ENCODE data around the gene SLC6A13. TPM values are rescaled to one million over a fixed set of nuclear protein-coding genes. Genes with fewer than 3 reads are reported as not detected.

SLC6A13 gene
- total and polyA plus RNA-seq, 2 of the 8 experiments (the other 6 are each of a cell fraction or from before 2014, with no cell fraction given), result 0.03 TPM; not detected in 1

DNA sequence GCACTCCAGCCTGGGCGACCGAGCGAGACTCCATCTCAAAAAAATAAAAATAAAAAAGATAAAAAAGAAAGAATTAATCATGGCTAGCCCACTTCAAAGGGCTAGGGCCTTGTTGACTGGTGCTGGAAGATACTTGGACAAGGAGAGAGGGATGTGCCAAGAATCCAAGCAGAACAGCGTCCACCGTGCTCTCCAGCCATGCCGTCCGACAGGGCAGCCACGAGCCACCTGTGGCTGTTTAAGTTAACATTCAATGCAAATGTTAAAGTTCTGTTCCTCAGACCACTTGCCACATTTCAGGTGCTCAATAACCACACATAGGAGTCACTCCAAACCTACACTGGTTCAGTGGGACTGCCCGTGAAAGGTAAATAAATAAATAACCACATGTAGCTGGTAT, 21.4 kb downstream of the SLC6A13 start:
- Histone ChIP-seq H3K4ac (replicated peaks; ENCODE audit: insufficient read length, low read depth, low read length) (no peak overlapping the region), H2AK5ac (ENCODE audit: low read depth, low read length) (no peak overlapping the region), H3K56ac (replicated peaks; ENCODE audit: insufficient read length, low read depth, low read length) (no peak overlapping the region), H4K20me1 (replicated peaks in 1 of 2; ENCODE audit: control insufficient read depth in 1 of 2, insufficient read depth in 2 of 2, low read length in 2 of 2) (no peaks in the 10 kb centered on the region), H3K4me2 (ENCODE audit: insufficient read depth in 1 of 2, low read depth in 2 of 2, low read length in 2 of 2) (no peak overlapping the region), H3K4me1 (replicated peaks in 1 of 4; ENCODE audit: control insufficient read depth in 3 of 4, insufficient read depth in 4 of 4, low read length in 3 of 4) (no peaks in the 10 kb centered on the region), H3K27me3 (replicated peaks in 1 of 4; ENCODE audit: control insufficient read depth in 3 of 4, extremely low read depth in 1 of 4, insufficient read depth in 3 of 4, low read length in 3 of 4) (no peaks in the 10 kb centered on the region), H2BK15ac (ENCODE audit: low read length) (no peak overlapping the region), H3K36me3 (ENCODE audit: control insufficient read depth in 2 of 4, insufficient read depth in 4 of 4, low read length in 3 of 4) (no peaks in the 10 kb centered on the region), H3K79me1 (ENCODE audit: low read depth, low read length) (no peaks in the 10 kb centered on the region), H2BK20ac (ENCODE audit: low read length) (no peak overlapping the region), H2BK120ac (replicated peaks; ENCODE audit: low read depth, low read length) (no peak overlapping the region), H4K91ac (replicated peaks; ENCODE audit: insufficient read length, low read length) (no peak overlapping the region), H3K27ac (ENCODE audit: low read depth, low read length) (no peak overlapping the region), H4K5ac (ENCODE audit: insufficient read length, low read depth, low read length) (no peak overlapping the region), H3K79me2 (ENCODE audit: control insufficient read depth in 1 of 2, insufficient read depth in 2 of 2, low read length in 2 of 2) (no peaks in the 10 kb centered on the region), H3K23ac (ENCODE audit: insufficient read length) (no peak overlapping the region), H3K14ac (ENCODE audit: insufficient read length) (no peak overlapping the region), H4K8ac (ENCODE audit: extremely low read depth, insufficient read depth, low read length) (no peak overlapping the region), H3K9me3 (ENCODE audit: insufficient read depth in 2 of 2, low read depth in 1 of 2, low read length in 1 of 2) (peaks cover 5 to 9% of the 10 kb centered on the region in 2 experiments; a peak in 2 of 4 replicates), H3K18ac (ENCODE audit: extremely low read depth, low read length) (no peak overlapping the region), H3K9ac (replicated peaks in 1 of 4; ENCODE audit: extremely low read depth in 1 of 4, low read depth in 3 of 4, low read length in 3 of 4) (no peak overlapping the region), H2AFZ (ENCODE audit: low read length) (no peak overlapping the region), H3K23me2 (ENCODE audit: low read depth, low read length) (no peaks in the 10 kb centered on the region), H2BK5ac (ENCODE audit: low read depth, low read length) (no peak overlapping the region), H3K4me3 (ENCODE audit: extremely low read depth in 1 of 4, insufficient read depth in 2 of 4, low read depth in 3 of 4, low read length in 4 of 4) (no peak overlapping the region), H2BK12ac (ENCODE audit: low read depth, low read length) (no peak overlapping the region)
- no peak for DNase-seq (ENCODE audit: low read depth in 1 of 2, low spot score in 2 of 2)
- FAIRE-seq, result no peak
- CTCF ChIA-PET (ENCODE audit: partially characterized antibody), result no interaction called here
- POLR2A ChIA-PET (ENCODE audit: partially characterized antibody), result no interaction called here
- WGBS, 2 experiments (ENCODE audit: extremely low coverage in 1 of 2, insufficient coverage in 1 of 2, insufficient read length in 1 of 2, insufficient replicate concordance in 2 of 2, low coverage in 1 of 2, low lambda C conversion rate in 2 of 2, missing lambda C conversion rate in 1 of 2), result 90% methylated on average over 9 of the region's 9 CpGs; no CpG with 5 or more reads in 1 of the 2 experiments
- TF ChIP-seq PHF8 (conservative IDR thresholded peaks at IDR 0.05; ENCODE audit: low read depth, low read length), result no peak
- TF ChIP-seq RXRA (IDR thresholded peaks at IDR 0.05; ENCODE audit: insufficient read depth, low read depth, low read length), result no peak
- TF ChIP-seq, protein P1, sequence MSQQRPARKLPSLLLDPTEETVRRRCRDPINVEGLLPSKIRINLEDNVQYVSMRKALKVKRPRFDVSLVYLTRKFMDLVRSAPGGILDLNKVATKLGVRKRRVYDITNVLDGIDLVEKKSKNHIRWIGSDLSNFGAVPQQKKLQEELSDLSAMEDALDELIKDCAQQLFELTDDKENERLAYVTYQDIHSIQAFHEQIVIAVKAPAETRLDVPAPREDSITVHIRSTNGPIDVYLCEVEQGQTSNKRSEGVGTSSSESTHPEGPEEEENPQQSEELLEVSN (IDR thresholded peaks at IDR 0.05), result no peak
- TF ChIP-seq EZH2 (IDR thresholded peaks at IDR 0.05; ENCODE audit: low read depth, low read length, severe bottlenecking), result no peak
- TF ChIP-seq MAFK (IDR thresholded peaks at IDR 0.05; ENCODE audit: low read depth, low read length), result no peak
- no peak for TF ChIP-seq RNF2 (IDR thresholded peaks at IDR 0.05; ENCODE audit: borderline replicate concordance, low read depth, low read length, missing control alignments, poor library complexity, severe bottlenecking)
- TF ChIP-seq CTBP2 (IDR thresholded peaks at IDR 0.05; ENCODE audit: borderline replicate concordance, insufficient read depth, insufficient read length, low read length), result no peak
- TF ChIP-seq, protein P2, sequence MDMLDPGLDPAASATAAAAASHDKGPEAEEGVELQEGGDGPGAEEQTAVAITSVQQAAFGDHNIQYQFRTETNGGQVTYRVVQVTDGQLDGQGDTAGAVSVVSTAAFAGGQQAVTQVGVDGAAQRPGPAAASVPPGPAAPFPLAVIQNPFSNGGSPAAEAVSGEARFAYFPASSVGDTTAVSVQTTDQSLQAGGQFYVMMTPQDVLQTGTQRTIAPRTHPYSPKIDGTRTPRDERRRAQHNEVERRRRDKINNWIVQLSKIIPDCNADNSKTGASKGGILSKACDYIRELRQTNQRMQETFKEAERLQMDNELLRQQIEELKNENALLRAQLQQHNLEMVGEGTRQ (IDR thresholded peaks at IDR 0.05; ENCODE audit: low read length), result no peak
- TF ChIP-seq EP300 (IDR thresholded peaks at IDR 0.05; ENCODE audit: borderline replicate concordance in 1 of 2, low read depth in 2 of 2, low read length in 2 of 2), result no peak
- TF ChIP-seq TBP (IDR thresholded peaks at IDR 0.05; ENCODE audit: low read depth, low read length), result no peak
- no peak for TF ChIP-seq POLR2AphosphoS5 (IDR thresholded peaks at IDR 0.05; ENCODE audit: low read depth, low read length)
